NCI-H2107 treated with DMSO at 0.1 percent for 48 hours (cell line): ENCODE data around the gene PSORS1C2.
"Not testable (repeated sequence)": the region's sequence is repeated elsewhere in the genome, so short reads cannot be mapped to it uniquely, and the experiment has no call there.

ENCODE experiments used
- DNase-seq: peaks from one replicate; lab custom pipeline; 2025; ENCODE audit not compliant: unreplicated experiment; lab: John Stamatoyannopoulos, UW

Gene PSORS1C2

DNA sequence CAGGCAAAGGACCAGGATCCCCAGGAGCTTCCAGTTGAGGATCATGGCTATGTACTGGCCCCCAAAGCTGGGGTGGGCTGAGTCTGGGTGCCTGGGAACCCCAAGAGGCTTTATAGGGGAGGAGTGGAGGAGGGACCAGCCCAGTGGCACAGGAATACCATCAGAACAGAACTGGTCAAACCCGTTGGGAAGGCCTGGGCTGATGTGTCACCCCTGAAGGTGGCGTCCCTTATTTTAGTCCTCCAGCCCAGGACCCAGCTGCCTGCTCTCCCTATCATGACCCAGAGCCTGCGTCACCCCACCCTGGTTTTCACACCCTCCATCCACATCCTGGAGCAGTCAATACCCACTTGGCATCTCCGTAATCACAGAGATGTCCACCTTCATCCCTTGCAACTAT is at the start of gene PSORS1C2:
TSS of gene PSORS1C2 (minus strand) at position 85 of the 400 bp plus-strand sequence. CDS start at position 45, 40 bp downstream.
- no peak for DNase-seq

GRCh38 chr6:31187780-31188194 is 48.9 kb upstream of the PSORS1C2 start:
- no peak for DNase-seq

GRCh38 chr6:31186052-31186734 is 47.3 kb upstream of the PSORS1C2 start:
- DNase-seq: no peak

DNA sequence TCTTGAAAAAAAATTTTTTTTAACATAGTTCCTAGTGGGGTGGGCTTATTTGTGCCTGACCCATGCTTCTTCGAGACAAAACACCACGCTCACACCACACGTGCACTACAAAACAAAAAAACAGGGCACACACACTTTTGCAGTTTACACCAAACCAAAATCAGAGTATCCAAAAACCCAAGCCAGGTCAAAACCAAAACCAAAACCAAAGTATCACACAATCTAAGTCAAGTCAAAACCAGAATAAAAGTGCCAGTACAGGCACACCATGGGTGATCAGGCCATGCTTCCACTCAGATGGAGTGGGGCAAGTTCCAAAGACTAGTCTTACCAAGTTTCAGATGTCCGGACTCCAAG is 46.8 kb upstream of the PSORS1C2 start:
- DNase-seq: not testable (repeated sequence)

- not testable (repeated sequence) for DNase-seq
These were observed 45.0 kb upstream of the PSORS1C2 start for GRCh38 chr6:31183859-31184258.

GRCh38 chr6:31183287-31183686 is 44.4 kb upstream of the PSORS1C2 start:
- DNase-seq: not testable (repeated sequence)

DNA sequence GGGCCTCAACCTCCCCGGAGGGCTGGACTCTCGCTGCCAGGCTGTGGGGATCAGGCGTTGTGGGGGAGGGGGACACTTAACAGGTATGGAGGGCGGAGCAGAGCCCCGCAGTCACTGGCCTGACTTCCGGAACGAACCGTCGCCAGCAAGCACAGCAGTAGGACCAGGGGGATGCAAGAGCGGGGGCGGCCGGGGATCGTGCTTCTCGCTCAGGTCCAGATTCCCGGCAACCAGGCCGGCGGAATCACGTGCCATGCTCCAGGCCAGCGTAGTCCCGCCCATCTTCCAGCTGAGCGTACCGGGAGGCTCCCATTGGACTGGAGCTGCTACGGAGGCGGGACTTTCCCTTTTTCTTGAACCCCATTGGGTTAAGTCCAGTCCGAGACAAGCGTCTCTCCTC is 41.6 kb upstream of the PSORS1C2 start:
- no peak for DNase-seq

DNA sequence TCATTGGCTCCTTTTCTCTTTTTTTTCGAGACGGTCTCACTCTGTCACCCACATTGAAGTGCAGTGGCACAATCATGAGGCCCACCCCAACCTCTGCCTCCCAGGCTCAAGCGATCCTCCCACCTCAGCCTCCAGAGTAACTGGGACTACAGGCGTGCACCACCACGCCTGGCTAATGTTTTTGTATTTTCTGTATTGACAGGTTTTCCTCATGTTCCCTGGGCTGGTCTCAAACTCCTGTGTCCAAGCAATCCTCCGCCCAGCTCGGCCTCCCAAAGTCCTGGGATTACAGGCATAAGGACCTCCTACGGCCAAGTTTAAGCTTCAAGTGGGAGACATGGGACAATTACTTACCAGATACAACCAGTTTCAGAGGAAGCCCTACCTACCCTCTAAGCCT is 41.0 kb upstream of the PSORS1C2 start:
- no peak for DNase-seq

DNA sequence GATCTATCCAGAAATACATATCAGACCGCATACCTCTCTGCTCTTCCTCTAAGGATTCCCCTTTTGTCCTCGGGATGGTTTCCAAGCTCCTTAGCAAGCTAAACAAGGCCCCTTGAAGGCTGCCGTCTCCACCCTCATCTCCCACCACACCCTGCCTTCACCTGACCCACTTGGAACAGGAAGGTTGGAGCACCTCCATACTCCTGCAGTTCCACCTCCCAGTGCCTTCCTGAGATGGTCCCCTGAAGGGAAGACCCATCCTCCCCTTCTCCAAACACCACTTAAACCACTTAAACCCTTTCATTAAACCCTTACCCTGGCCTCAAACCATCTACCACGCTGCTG is 40.1 kb upstream of the PSORS1C2 start:
- no peak for DNase-seq

GRCh38 chr6:31178143-31179041 is 39.5 kb upstream of the PSORS1C2 start:
- DNase-seq: no peak

GRCh38 chr6:31175971-31176370 is 37.1 kb upstream of the PSORS1C2 start:
- DNase-seq: no peak

DNA sequence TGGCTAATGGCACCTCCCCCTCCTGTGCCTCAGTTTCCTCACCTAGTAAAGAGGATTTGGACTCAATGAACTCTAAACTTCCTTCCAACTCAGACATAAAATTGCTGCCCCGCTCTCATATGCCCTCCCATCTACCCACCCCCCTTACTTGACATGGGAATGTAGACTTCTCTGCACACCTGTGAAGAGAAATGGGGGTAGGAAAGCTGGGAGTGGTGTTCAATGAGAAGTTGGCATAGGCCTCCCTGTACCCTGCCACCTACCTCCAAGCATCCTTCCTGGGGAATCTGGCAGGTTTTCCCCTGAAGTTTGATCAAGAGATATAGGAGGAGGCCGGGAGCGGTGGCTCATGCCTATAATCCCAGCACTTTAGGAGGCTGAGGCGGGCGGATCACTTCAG is 35.5 kb upstream of the PSORS1C2 start:
- DNase-seq: no peak

GRCh38 chr6:31173406-31173805 is 34.5 kb upstream of the PSORS1C2 start:
- no peak for DNase-seq

DNA sequence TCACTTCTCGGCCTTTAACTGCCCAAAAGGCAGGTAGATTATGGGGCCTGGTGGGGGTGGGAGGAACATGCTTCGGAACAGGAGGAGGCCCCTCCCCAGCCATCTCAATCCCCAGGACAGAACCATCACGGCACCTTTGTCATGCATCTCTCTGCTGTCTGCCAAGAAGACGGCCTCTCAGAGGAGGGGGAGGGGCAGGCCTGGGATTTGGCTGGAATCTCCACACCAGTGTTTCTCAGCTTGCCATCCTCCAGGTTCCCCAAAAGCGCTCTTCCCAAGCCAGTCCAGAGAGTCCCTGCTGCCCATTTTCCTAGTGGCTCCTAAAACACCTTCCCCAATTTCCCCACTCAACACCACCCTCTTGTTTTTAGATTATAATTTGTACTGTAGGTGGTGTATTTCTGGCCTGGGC is 34.1 kb upstream of the PSORS1C2 start:
- no peak for DNase-seq

DNA sequence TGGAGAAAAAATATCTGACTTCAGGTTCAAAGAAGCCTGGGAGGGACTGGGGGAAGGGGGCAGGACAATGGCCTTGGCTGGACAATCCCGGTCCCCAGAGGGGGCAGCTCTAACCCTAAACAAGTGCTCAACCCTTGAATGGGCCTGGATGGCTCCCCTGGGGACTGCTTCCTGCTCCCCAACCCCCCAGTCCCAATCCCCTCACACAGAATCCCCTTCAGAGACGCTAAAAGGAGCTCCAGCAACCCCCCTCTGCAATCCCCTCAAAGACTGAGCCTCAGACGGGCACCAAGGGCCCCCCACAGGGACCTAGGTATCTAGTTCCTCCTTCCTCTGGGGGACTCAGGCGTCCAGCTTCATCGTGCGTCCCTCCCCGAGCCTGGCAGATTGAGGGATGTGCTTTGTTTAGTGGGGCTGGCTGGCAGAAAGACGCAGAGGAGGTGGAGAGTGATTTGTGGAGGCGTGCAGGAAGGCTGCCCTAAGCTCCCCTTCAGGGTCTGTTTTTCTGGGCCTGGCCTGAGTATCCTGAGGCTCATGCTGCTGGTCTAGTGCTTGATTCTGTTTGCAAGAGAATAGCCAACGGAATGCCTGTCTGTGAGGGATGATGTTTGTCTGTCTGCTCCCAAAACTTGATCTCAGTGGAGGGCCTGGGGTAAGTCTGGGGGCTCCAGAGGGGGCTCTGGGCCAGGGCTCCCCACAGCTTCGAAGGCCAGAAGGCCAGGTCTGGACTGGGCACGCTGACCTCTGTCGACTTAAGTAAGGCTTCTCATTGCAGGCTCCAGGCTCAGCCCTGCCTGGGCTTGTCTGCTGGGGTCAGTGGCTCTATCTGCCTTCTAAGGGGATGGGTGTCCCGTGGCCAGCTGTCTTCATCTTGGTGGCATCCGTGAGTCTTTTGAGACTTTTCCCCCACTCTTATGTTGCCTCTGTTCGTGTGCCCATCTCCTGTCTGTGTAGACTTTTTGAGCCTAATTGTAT is 33.4 kb upstream of the PSORS1C2 start:
- no peak for DNase-seq

- DNase-seq: no peak
These were observed 32.3 kb upstream of the PSORS1C2 start for GRCh38 chr6:31170987-31171671.

DNA sequence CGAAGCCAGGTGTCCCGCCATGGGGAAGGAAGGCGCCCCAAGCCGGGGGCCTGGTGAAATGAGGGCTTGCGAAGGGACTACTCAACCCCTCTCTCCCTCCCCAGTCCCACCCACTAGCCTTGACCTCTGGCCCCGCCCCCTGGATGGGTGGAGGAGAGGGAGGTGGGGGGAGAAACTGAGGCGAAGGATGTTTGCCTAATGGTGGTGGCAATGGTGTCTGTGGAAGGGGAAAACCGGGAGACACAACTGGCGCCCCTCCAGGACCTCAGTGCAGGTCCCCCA is 31.7 kb upstream of the PSORS1C2 start, which contains the start of gene POU5F1:
TSS of gene POU5F1 (minus strand) at position 83 of the 282 bp plus-strand sequence. CDS start at position 21, 62 bp downstream.
- no peak for DNase-seq

DNA sequence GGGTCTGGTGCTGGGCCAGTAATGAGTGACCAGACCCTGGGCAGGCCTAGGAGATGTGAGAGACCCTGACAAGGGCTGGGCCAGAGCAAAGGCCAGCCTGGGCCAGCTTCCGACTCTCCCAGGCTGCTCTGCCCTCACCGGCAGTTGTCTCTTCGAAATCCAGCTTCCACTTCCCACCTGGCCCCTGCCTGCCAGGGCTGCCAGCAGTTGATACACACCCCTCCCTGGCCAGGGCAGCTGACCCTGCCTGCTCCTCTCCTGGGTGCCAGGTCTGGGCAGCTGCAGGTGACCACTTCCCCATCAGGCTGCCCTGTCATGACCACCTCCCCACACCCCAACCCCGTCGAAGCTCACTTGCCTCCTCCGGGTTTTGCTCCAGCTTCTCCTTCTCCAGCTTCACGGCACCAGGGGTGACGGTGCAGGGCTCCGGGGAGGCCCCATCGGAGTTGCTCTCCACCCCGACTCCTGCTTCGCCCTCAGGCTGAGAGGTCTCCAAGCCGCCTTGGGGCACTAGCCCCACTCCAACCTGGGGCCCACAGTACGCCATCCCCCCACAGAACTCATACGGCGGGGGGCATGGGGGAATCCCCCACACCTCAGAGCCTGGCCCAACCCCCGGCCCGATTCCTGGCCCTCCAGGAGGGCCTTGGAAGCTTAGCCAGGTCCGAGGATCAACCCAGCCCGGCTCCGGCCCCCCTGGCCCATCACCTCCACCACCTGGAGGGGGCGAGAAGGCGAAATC is 31.2 kb upstream of the PSORS1C2 start:
- DNase-seq: not testable (repeated sequence)

DNA sequence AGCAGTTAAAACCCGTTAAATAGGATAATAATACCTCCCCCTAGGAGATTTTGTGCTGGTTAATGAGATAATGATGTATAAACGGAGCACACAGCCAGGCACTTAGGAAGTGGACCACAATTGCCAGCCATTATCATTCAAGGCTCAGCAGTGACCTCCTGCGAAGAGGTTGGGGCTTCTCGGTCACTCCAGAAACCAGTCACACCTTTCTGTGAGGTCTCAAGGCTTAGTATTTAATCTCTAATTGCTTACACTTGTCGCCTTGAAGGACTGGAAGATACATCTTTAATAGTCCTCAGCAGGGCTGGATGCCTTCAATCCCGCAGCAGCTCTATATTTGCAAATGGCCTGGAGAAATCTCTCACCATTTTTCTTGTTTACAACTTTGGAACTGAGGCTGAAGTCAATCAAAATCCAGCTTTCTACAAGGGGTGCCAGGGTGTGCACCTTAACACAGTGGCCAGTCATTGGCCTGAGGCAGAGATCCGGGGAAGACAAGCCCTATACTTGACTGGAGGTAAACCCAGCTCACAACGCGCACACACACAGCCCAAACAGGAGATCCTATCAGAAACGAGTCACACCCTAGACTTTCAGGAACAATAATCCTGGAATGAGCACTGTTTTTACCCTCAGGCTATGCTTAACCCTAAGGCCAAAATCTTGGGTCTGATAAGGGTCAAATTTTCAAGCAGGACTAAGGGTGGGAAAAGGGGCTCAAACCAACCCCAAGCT is 30.4 kb upstream of the PSORS1C2 start:
- DNase-seq: no peak
